Mucosa of stomach (tissue), 1 donor: Measurements from ENCODE around the gene ANKK1.

Experiments
- H3K27me3 ChIP-seq: one replicate; pipeline ENCODE4 v1.7.0; 2013; ENCODE audit warnings: mild to moderate bottlenecking, low read length; ENCODE audit not compliant: control insufficient read depth, insufficient read depth
- H3K36me3 ChIP-seq: one replicate; pipeline ENCODE4 v1.7.0; 2013; ENCODE audit warnings: low read length; ENCODE audit not compliant: control insufficient read depth, insufficient read depth
- H3K4me1 ChIP-seq: one replicate; pipeline ENCODE4 v1.7.0; 2013; ENCODE audit warnings: mild to moderate bottlenecking, low read length; ENCODE audit not compliant: control insufficient read depth, insufficient read depth
- H3K4me3 ChIP-seq: one replicate; pipeline ENCODE4 v1.7.0; 2013; ENCODE audit warnings: low read length
- H3K9ac ChIP-seq: one replicate; pipeline ENCODE4 v1.7.0; 2013; ENCODE audit warnings: mild to moderate bottlenecking, low read length, moderate library complexity
- H3K9me3 ChIP-seq: one replicate; pipeline ENCODE4 v1.7.0; 2013; ENCODE audit warnings: mild to moderate bottlenecking, low read length, moderate library complexity; ENCODE audit not compliant: control insufficient read depth
- donor health status: Pancreatic carcinoma.

ANKK1 gene

GRCh38 chr11:113448316-113448677 lies 60.7 kb downstream of the ANKK1 start:
- no peaks in the 10 kb centered on the region for H3K27me3 ChIP-seq
- no peaks in the 10 kb centered on the region for H3K4me1 ChIP-seq
- no peak overlapping the region for H3K4me3 ChIP-seq
- no peaks in the 10 kb centered on the region for H3K9me3 ChIP-seq
- no peak overlapping the region for H3K9ac ChIP-seq
- H3K36me3 ChIP-seq, result no peaks in the 10 kb centered on the region

GRCh38 chr11:113449743-113450142 lies 62.2 kb downstream of the ANKK1 start:
- H3K9ac ChIP-seq, result no peak overlapping the region
- H3K27me3 ChIP-seq, result no peaks in the 10 kb centered on the region
- H3K36me3 ChIP-seq, result no peaks in the 10 kb centered on the region
- no peak overlapping the region for H3K4me3 ChIP-seq
- no peaks in the 10 kb centered on the region for H3K9me3 ChIP-seq
- no peaks in the 10 kb centered on the region for H3K4me1 ChIP-seq
